GM19463 (cell line): ENCODE data around the gene CDCA8.

ENCODE experiments used
- ATAC-seq: cut with Tn5 transposase; IDR thresholded peaks from one replicate; pipeline ENCODE4 v1.9.1; 2021; ENCODE audit warnings: mild to moderate bottlenecking, moderate library complexity; ENCODE audit not compliant: unreplicated experiment

CDCA8 gene

DNA sequence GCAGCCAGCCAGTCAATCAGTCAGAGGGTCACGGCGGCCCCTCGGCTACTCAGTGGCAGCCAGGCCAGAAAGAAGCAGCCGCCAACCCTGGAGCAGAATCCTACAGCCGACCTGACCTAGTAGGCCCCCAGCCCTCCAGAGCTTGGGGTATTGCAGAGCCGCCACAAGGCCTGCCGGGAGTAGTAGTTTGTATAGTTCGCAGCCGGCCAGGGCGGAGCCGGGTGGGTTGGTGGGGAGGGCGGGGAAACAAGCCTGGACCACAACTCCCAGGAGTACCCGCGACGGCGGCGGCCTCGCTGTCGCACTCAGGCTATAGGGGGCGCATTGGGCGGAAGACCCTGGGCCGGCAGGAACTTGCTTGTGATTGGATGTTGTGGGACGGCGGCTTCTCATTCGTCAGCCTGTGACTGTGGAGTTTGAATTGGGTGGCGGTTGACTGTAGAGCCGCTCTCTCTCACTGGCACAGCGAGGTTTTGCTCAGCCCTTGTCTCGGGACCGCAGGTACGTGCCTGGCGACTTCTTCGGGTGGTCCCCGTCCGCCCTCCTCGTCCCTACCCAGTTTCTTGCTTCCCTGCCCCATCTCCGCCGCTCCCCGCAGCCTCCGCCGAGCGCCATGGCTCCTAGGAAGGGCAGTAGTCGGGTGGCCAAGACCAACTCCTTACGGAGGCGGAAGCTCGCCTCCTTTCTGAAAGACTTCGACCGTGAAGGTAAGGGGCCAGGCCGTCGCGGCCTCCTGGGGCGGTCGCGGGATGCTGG is at the start of gene CDCA8:
Gene CDCA8, plus strand, starts transcription at position 439 of the 756 bp plus-strand sequence. Its CDS starts 175 bp downstream, at position 614.
- peak; percentile 79 for ATAC-seq

DNA sequence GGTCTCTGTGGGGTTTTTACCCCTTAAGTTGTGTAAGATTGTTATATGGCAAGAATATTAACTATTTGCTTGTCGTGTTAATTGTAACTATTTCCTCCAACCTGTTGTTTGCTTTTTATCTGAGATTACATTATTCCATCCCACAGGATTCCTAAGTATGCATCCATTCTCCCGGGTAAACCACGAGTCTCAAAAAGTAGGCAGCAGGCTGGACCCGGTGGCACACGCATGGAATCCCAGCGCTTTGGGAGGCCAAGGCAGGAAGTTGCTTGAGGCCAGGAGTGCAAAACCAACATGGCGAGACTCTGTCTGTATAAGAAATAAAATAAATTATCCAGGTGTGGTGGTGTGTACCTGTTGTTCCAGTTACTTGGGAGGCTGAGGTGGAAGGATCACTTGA is 45.0 kb upstream of the CDCA8 start:
- no peak for ATAC-seq

DNA sequence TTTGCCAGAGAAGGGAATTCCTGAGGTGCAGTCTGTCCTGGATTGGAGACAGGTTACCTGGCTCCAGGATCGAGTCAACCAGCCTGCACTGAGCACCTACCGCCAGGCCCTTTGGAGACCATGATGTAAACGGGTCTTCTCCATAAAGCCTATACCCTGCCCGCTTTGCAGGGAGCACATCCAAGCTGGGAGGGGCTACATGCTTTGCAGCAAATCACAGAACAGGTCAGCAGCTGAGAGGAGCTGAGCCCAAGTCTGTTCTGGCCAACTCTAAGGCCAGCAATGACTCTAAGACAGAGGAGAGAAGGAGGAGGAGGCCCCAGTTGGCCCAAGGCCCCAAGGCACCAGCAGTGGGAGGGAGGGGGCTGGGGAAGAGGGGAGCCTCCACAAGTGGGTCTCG is 42.1 kb upstream of the CDCA8 start:
- no peak for ATAC-seq

DNA sequence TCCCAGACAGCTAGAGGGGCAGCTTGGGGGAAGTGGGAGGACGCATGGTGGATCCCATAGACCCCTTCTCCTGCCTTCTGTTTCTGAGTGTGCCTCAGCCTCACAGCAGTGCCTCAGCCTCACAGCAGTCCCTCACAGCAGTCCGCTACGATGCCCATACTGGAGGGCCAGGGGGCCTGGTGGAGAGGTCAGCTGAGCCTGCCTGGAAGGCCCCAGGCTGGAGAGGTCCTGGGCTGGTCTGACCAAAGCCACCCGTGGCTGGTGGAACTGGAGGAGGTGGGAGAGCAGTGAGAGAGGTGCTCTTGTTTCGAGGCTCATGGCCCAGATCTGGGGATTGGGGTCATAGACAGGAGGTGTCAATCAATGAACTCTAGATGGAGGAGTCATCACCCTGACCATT is 41.6 kb upstream of the CDCA8 start:
- ATAC-seq = no peak

DNA sequence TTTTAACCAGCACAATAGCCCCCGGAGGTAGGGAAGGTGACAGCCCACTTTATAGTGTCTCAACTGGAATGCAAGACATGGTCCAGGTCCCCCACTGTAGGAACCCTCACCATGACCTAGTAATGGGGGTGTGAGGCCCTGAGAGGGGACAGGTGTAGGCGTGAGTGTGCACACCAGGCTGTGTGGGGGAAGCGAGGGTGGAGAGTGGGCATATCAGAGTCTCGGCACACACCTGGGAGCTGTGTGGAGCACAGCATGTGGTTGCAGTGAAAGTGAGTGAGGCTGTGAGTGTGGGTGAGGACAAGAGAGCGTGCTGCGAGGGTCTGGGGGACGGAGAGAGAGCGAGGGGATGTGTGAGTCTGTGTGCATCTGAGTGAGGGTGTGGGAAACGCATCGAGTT is 40.5 kb upstream of the CDCA8 start:
- ATAC-seq = no peak

DNA sequence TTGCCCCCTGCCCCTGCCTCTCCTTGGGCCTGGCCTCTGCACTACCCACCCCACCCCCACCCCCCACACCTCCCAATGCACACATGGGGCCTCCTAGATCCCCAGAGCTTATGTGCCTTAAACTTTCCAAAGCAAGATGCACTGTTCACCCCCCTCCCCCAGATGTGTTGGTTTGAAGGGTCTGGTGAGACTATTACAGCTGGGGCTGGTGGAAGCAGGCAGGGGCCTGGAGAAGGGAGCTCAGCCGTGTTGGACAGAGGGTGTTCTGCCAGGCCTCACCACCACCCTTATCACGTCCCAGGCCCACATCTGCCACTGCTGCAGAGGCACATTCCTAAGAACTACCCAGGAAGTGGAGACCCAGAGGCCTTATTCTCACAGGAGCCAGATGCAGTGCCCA is 39.3 kb upstream of the CDCA8 start:
- ATAC-seq = no peak

DNA sequence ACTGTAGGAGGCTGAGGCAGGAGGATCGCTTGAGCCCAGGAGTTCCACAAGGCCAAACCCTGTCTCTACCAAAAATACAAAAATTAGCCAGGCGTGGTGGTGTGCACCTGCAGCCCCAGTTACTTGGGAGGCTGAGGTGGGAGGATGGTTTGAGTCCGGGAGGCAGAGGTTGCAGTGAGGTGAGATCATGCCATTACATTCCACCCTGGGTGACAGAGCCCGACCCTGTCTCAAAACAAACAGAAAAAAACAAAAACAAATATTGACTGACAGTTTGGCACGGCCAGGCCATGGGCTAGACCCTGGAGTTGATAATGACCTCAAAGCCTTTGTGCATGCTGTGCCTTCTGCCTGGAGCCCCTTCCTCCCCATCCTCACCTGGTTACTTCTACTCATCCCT is 38.4 kb upstream of the CDCA8 start:
- ATAC-seq = no peak

DNA sequence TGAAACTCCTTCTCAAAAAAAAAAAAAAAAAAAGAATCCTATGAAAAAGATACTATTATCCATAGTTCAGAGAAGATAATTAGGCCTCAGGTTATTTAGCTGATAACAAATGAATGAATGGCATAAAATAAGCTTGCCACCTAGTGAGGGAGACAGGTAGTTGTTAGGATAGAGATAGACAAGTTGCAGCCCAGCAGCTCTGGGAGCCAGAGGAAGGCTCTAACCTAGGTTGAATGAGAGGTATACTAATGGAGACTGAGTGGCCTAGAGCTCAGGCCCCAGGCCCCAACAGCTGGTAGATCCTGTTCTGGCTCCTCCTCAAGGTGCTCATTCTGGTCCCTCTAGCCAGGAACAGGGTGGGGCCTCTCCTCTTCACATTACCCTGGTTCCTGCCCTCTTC is 37.0 kb upstream of the CDCA8 start:
- no peak for ATAC-seq

DNA sequence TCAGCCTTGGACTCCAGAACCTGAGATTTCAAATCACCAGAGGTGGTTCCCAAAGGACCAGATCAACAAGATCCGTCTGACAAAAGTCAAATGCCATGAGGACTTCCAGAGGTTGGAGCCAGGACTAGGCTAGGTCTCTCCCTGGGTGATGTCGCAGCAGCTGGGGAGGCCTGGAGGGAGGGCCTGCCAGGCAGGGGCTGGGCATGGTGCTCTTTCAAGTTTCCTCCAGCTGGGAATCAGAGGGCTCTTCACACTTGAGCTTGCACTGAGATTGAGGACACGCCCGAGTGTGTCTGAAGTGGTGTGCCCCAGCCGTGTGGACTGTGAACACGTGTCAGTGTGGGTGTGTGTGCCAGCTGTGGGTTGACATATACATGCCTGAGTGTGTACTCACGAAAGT is 36.3 kb upstream of the CDCA8 start:
- no peak for ATAC-seq

DNA sequence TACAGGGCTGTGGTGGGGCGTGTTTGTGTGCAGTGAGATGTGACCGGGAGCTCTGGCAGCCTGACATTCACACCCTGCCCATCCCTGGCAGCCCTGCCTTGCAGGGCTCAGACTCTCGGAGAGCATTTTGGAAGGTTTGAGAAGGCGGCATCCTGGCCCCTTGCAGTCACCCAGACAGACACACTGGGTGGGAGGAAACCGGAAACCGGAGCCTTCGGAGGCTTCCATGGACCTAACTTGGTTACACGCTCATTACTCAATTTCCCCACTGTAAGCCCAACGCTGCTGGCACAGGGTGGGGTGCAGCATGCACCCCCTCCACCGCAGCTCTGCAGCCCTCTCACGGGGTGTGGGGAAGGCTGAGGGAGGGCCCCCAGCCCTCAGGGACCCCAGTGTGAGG is 35.4 kb upstream of the CDCA8 start:
- ATAC-seq = no peak

DNA sequence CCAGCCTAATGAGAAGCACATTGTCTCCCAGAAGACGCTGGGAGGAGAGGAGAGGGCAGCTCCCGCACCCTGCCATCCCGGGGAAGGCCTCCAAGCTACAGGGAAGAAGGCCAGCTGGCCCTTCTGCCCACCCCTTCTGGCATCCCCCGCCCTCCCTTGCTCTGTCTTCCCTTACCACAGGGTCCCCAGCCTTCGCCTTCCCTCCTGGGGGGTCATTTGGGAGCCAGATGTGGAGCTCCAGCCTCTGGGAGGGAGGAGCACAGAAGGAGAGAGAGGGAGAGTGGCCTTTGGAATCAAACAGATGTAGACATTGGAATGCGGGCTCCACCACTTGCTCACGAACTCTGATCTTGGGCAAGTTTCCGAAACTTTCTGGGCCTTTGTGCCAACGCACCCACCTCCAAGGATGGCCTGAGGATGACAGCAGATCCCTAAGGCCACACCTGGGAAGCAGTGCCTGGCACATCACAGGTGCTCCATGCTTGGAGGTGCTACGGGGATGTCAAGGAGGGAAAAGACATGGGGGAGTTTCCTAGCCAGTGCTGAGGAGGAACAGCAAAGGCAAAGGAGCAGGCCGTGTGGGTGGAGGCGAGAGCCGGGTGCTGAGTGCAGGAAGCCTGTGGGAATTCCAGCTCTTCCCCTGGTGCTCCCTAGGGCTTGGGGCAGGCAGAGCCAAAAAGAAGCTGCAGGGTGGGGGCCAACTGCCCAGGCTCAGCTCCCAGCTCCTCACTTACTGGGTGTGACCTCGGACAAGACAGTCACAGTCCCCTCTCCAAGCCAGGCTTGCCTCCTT is 34.5 kb upstream of the CDCA8 start:
- no peak for ATAC-seq

DNA sequence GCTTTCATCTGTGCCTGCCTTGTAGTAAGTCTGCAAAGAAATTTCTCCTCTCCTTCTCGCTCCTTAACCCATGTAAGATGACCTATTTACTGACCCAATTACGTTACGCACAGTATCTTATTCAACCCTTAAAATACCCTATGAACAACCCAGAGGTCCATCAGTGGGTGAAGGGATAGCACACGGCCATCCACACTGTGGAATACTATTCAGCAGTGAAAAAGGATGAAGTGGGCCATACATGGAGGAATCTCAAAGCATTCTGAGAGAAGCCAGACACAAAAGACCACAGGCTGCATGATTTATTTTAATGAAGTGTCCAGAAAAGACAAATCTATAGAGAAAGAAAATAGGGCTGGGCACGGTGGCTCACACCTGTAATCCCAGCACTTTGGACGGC is 33.8 kb upstream of the CDCA8 start:
- ATAC-seq = no peak

DNA sequence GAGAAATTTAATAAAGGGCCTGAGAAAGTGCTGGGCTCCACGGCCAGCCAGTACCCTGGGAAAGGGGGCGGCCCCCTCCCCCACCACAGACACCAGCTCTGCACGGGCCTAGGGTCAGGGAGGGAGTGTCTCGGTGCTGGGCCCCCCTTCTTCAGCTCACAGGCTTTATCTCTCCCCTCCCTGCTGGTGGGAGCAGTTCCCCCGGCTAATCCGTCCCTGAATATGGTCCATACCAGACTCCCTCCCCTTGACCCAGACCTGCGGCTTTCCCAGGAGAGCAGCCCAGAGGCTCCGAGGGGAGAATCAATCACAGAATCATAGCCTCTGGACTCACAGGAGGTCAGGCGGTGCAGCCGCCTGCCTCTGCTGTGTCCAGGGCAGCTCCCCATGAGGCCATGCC is 31.7 kb upstream of the CDCA8 start:
- no peak for ATAC-seq

DNA sequence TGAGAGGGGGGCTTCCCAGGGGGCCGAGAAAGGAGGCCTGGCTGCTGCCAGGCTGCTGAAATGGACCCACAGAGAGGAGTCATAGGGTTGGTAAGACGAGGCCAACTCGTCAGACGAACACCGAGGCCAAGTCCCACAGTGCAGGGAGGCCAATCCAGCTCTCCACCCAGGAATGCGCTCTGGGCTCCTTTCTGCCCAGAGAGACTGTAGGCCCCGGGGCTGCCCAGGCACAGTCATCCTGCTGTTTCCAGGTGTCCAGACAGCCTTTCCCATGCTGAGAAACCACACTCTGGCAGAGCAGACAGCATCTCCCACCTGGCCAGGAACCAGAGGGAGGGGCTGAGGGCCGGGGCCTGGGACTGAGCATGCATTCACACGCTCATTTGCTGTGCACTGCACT is 30.9 kb upstream of the CDCA8 start:
- ATAC-seq = no peak

DNA sequence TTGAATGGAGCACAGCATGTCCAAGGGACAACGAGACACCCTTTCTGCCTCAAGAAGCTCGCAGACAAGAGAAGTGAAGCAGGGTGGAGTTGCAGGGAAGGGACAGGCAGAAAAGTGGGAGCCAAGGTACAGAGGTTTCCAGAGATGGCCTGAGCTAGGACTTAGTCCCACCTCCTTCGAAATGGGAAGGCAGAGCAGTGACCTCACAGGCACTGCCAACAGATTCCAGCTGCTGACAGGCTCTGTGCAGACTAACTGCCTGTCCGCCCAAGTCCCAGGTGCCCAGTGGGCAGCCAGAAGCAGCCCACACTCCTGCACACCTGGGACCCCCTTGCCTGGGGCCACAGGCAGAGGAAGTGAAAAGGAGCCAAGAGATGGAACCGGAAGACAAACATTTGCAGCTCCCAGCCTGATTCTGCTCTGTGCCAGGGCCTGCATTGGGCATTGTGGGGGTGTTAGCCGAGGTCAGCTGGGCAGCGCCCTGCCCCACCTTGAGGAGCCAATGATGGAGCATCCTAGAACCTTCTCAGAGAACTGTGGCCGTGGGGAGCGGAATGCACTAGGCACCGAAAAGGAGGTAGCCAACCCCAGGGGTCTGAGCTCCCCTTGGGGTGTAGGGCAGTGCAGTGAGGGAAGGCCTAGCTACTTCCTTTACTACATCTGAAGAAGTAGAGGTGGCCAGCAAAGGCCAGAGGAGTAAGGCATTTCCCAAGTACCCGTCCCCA is 30.1 kb upstream of the CDCA8 start:
- ATAC-seq = no peak

DNA sequence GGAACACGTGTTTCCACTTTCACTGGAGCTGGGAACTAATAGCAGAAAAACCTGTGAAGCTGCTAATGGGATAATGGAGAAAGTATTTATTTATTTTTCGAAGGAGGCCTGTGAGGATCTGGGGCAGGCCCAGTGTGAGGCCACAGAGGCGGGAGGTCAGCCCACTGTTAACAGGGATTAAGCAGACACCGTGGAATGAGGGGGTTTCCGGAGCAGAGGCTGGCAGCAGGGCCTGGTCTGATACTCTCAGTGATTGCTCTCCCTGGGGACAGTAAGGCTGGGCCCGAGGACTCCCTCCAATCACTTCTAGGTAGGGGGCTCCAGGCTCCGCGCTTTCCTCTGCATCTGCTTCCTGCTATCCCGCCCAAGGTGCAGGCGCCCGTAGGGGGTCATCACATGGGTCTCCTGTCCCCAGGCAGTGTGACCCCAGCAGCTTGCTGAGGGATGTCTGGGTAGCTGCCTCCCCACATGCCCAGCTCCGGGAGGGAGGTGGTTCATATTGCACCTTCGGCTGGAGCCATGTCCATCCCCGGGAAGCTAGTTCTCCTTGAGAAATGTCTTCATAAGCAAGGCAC is 28.8 kb upstream of the CDCA8 start:
- no peak for ATAC-seq

DNA sequence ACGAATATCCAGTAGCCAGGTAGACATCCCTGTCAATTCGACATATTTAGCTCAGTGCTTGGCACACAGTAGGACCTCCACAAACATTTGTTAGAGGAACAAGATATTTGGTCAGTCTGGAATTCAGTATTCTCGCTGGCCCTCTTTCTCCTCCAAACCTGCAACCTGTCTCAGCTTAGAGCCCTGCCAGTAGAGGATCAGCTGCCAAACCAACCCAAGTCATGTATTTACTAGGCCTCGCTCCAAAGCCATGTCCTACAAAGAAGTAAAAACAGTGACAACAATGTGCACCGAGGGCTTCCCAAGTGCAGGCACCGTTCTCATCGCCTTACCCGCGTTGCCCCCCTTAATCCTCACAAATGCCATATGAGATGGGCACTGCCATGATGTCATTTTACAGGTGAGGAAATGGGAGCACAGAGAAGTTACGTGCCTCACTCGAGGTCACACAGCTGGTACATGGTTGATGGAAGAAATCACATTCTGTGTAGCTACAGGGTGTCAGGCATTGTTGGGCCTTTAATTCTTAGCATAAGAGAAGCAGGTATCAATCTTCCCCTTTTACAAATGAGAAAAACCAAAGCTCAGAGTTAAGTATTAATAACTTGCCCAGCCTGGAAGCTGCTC is 26.0 kb upstream of the CDCA8 start:
- no peak for ATAC-seq

DNA sequence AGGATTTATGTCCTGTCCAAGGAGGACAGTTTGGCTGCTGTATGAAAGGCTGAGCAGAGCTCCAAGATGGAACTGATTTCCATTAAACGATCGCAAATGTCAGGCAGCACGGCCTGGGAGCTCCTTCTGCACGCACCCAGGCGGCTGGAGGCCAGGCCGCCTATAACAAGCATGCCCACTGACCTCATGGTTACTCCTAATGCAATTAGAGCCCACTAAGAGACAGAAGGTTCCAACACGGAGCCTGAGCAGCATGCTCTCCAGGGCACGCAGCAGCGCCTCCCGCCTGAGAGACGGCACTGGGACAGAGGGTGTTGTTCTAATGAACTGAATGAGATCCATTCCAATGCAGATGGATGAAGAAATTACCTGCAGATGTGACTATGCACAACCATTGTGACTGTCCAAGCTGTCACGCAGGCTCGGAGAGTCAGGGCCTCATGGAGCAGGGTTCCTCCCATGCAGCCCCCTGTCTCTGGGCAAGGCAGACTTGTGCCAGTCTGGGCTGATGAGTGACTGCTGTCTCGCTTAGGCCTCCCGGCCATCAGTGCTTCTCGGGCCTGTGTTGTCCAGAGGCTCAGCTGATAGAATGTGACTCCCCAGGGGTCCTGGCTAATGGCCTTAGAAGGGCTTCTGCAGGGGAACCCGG is 25.2 kb upstream of the CDCA8 start:
- no peak for ATAC-seq

DNA sequence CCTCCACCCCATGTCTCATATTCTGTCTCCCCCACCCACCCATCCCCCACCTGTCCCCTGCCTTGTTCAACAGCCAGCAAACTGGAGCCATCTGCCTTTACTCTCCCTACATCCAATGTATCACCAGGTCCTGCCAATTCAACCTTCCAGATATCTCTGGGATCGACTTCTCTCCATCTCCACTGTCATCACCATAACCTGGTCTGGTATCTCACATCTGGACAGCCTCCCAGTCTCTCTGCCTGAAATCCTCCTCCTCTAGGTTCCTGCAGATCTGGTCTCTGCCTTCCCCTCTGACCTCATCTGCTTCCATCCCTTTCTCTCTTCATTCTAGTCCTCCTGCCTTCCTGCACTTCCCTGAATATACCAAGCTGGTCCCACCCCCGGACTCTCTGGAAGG is 22.2 kb upstream of the CDCA8 start:
- ATAC-seq = no peak

DNA sequence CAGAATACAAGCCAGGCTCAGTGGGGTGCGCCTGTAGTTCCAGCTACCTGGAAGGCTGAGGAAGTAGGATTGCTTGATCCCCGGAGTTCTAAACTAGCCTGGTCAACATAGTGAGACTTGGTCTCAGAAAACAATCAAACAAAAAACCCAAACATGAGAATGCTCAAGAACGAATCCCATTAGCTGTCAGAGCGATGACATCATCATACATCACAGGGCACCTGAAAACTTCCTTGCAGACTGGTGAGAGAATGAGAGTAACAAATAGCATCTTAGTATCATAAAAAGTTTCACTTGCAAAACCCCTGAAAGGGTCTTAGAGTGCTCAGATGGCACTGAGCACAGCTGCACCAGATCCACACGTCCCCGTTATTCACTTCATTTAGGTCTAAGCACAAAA is 21.1 kb upstream of the CDCA8 start:
- no peak for ATAC-seq
